GM12891 (cell line): ENCODE measurements around the gene POLR1G.
"Not testable (repeated sequence)": the region's sequence is repeated elsewhere in the genome, so short reads cannot be mapped to it uniquely, and the experiment has no call there.

Experiments used
- DNase-seq: peaks from one replicate; pipeline ENCODE4 v3.0.0; 2011; ENCODE audit warnings: low spot score; ENCODE audit not compliant: insufficient read length
- FAIRE-seq: peaks from 2 replicates; lab custom pipeline; 2011; peaks lifted over from hg19 to GRCh38; lab: Jason Lieb, UNC
- PAX5 ChIP-seq: IDR thresholded peaks from 2 replicates; pipeline ENCODE4 v1.6.1; 2011; ENCODE audit warnings: low read length, moderate library complexity, mild to moderate bottlenecking; ENCODE audit not compliant: insufficient read depth, severe bottlenecking
- POLR2A ChIP-seq: IDR thresholded peaks from 2 replicates; pipeline ENCODE4 v1.6.1; 2011; ENCODE audit warnings: low read depth, low read length, control low read depth
- POLR2AphosphoS5 ChIP-seq: IDR thresholded peaks from 2 replicates; pipeline ENCODE4 v1.6.1; 2011; ENCODE audit warnings: low read depth, low read length, control low read depth
- POU2F2 ChIP-seq: IDR thresholded peaks from 2 replicates; pipeline ENCODE4 v1.6.1; 2011; ENCODE audit warnings: low read depth, mild to moderate bottlenecking, control low read depth, low read length, moderate library complexity
- SPI1 ChIP-seq: IDR thresholded peaks from 2 replicates; pipeline ENCODE4 v1.6.1; 2011; ENCODE audit warnings: low read depth, low read length, control low read depth
- TAF1 ChIP-seq: IDR thresholded peaks from 2 replicates; pipeline ENCODE4 v1.6.1; 2011; ENCODE audit warnings: low read depth, low read length, control low read depth

The POLR1G gene

GRCh38 chr19:45395821-45396617 lies 10.4 kb upstream of the POLR1G start:
- no peak for FAIRE-seq
- no peak for TF ChIP-seq POU2F2
- no peak for TF ChIP-seq TAF1
- TF ChIP-seq SPI1: no peak
- no peak for TF ChIP-seq POLR2AphosphoS5
- no peak for TF ChIP-seq PAX5
- no peak for TF ChIP-seq POLR2A
- no peak for DNase-seq

- TF ChIP-seq SPI1: no peak
- no peak for TF ChIP-seq TAF1
- no peak for TF ChIP-seq POU2F2
- TF ChIP-seq POLR2A: no peak
- no peak for TF ChIP-seq POLR2AphosphoS5
- TF ChIP-seq PAX5: no peak
- FAIRE-seq (no peak), DNase-seq (no peak)
Observed at GRCh38 chr19:45400192-45400591, 6.3 kb upstream of the POLR1G start.

- DNase-seq: no peak
- no peak for FAIRE-seq
- TF ChIP-seq POU2F2 (no peak), POLR2AphosphoS5 (no peak), TAF1 (no peak), SPI1 (no peak), POLR2A (no peak), PAX5 (no peak)
Observed at GRCh38 chr19:45401815-45402214, 4.6 kb upstream of the POLR1G start.

- TF ChIP-seq POLR2AphosphoS5 (no peak), POLR2A (no peak), TAF1 (no peak), POU2F2 (no peak), SPI1 (no peak), PAX5 (no peak)
- FAIRE-seq: no peak
- no peak for DNase-seq
Observed at GRCh38 chr19:45402298-45403061, 4.0 kb upstream of the POLR1G start.

- FAIRE-seq (no peak), DNase-seq (no peak)
- TF ChIP-seq PAX5 (no peak), TAF1 (no peak), POLR2AphosphoS5 (no peak), POU2F2 (no peak), SPI1 (no peak), POLR2A (no peak)
Observed at GRCh38 chr19:45403272-45403671, 3.2 kb upstream of the POLR1G start.

- peak; percentile 82 for FAIRE-seq
- TF ChIP-seq POU2F2: no peak
- no peak for TF ChIP-seq SPI1
- TF ChIP-seq POLR2AphosphoS5: no peak
- no peak for TF ChIP-seq PAX5
- no peak for TF ChIP-seq POLR2A
- no peak for TF ChIP-seq TAF1
- DNase-seq: peak; percentile 65
Observed at GRCh38 chr19:45403781-45404556, 2.5 kb upstream of the POLR1G start.

- FAIRE-seq (peak; percentile 71), DNase-seq (no peak)
- TF ChIP-seq POU2F2 (no peak), SPI1 (no peak), TAF1 (no peak), POLR2A (no peak), POLR2AphosphoS5 (no peak), PAX5 (no peak)
Observed at GRCh38 chr19:45404557-45405434, 1.6 kb upstream of the POLR1G start, which contains the start of gene PPP1R13L. Gene PPP1R13L (minus strand): TSS chr19:45405069. CDS start chr19:45398318, 6,751 bp downstream.

GRCh38 chr19:45405435-45406225 lies 814 bp upstream of the POLR1G start:
- DNase-seq: peak; percentile 85
- TF ChIP-seq POLR2A (no peak), SPI1 (peak; percentile 31; the same call in 1 of the 2 replicates), POU2F2 (no peak)
- FAIRE-seq: no peak

GRCh38 chr19:45407091-45407375 lies 589 bp downstream of the POLR1G start:
- DNase-seq (no peak), FAIRE-seq (no peak)
- TF ChIP-seq POLR2A (no peak), POLR2AphosphoS5 (no peak)

GRCh38 chr19:45407585-45407984 lies 1.1 kb downstream of the POLR1G start:
- not testable (repeated sequence) for FAIRE-seq, DNase-seq
